ENCODE data around the gene TWIST2.

TWIST2 gene

GRCh38 chr2:238872026-238872425 lies 24.1 kb downstream of the TWIST2 start:
- no peak for DNase-seq (ENCODE audit: low read depth in 2 of 2, low spot score in 1 of 2)

- DNase-seq (ENCODE audit: low read depth in 2 of 2, low spot score in 1 of 2): no peak
Observed at GRCh38 chr2:238872628-238873380, 24.9 kb downstream of the TWIST2 start.

GRCh38 chr2:238873381-238873801 lies 25.5 kb downstream of the TWIST2 start:
- no peak for DNase-seq (ENCODE audit: low read depth in 2 of 2, low spot score in 1 of 2)

- DNase-seq (ENCODE audit: low read depth in 2 of 2, low spot score in 1 of 2): no peak
Observed at GRCh38 chr2:238873841-238874240, 26.0 kb downstream of the TWIST2 start.

GRCh38 chr2:238874330-238875050 lies 26.6 kb downstream of the TWIST2 start:
- no peak for DNase-seq (ENCODE audit: low read depth in 2 of 2, low spot score in 1 of 2)

GRCh38 chr2:238875101-238875470 lies 27.2 kb downstream of the TWIST2 start:
- no peak for DNase-seq (ENCODE audit: low read depth in 2 of 2, low spot score in 1 of 2)

- DNase-seq (ENCODE audit: low read depth in 2 of 2, low spot score in 1 of 2): no peak
Observed at GRCh38 chr2:238875471-238876231, 27.8 kb downstream of the TWIST2 start.

- DNase-seq (ENCODE audit: low read depth in 2 of 2, low spot score in 1 of 2): no peak
Observed at GRCh38 chr2:238876232-238876630, 28.3 kb downstream of the TWIST2 start.

- no peak for DNase-seq (ENCODE audit: low read depth in 2 of 2, low spot score in 1 of 2)
Observed at GRCh38 chr2:238878051-238878735, 30.3 kb downstream of the TWIST2 start.

- DNase-seq (ENCODE audit: low read depth in 2 of 2, low spot score in 1 of 2): no peak
Observed at GRCh38 chr2:238879043-238879442, 31.2 kb downstream of the TWIST2 start.

GRCh38 chr2:238879621-238880377 lies 31.9 kb downstream of the TWIST2 start:
- no peak for DNase-seq (ENCODE audit: low read depth in 2 of 2, low spot score in 1 of 2)

GRCh38 chr2:238881353-238882081 lies 33.6 kb downstream of the TWIST2 start:
- DNase-seq (ENCODE audit: low read depth in 2 of 2, low spot score in 1 of 2): no peak

GRCh38 chr2:238882082-238882755 lies 34.3 kb downstream of the TWIST2 start:
- no peak for DNase-seq (ENCODE audit: low read depth in 2 of 2, low spot score in 1 of 2)

GRCh38 chr2:238883421-238883901 lies 35.6 kb downstream of the TWIST2 start:
- no peak for DNase-seq (ENCODE audit: low read depth in 2 of 2, low spot score in 1 of 2)

- no peak for DNase-seq (ENCODE audit: low read depth in 2 of 2, low spot score in 1 of 2)
Observed at GRCh38 chr2:238884122-238884811, 36.4 kb downstream of the TWIST2 start.

- DNase-seq (ENCODE audit: low read depth in 2 of 2, low spot score in 1 of 2): no peak
Observed at GRCh38 chr2:238884812-238885408, 37.0 kb downstream of the TWIST2 start.

- DNase-seq (ENCODE audit: low read depth in 2 of 2, low spot score in 1 of 2): no peak
Observed at GRCh38 chr2:238886453-238887094, 38.7 kb downstream of the TWIST2 start.

- no peak for DNase-seq (ENCODE audit: low read depth in 2 of 2, low spot score in 1 of 2)
Observed at GRCh38 chr2:238887616-238888015, 39.7 kb downstream of the TWIST2 start.
